ENCODE measurements around the gene USP24. TPM values are rescaled to one million over a fixed set of nuclear protein-coding genes. Genes with fewer than 3 reads are reported as not detected.

The USP24 gene
- total and polyA plus RNA-seq, 10 of the 15 experiments (the other 5 are each of a cell fraction or from before 2014, with no cell fraction given): 4.6 to 36.5 (median 25.3) TPM

- H4K20me1 ChIP-seq (ENCODE audit: control insufficient read depth, insufficient read depth): no peaks in the 10 kb centered on the region
- in situ Hi-C loops (cut with MboI): no loop called here
- ATAC-seq: peak; percentile 47; the same call in 2 of the 3 replicates
- DNase-seq (ENCODE audit: low read depth, low spot score): no peak
- FAIRE-seq: no peak
- no TSS peak for BruUV-seq (replicated peaks)
- no peaks in the 10 kb centered on the region for H3K27me3 ChIP-seq (replicated peaks in 1 of 2; ENCODE audit: control insufficient read depth in 2 of 2, insufficient read depth in 2 of 2, low read length in 1 of 2)
- SMC1A ChIA-PET (ENCODE audit: uncharacterized antibody, unreplicated experiment): interaction anchor here (1.0 kb wide), 1 partner anchor 47 kb away, joined by 4 read pairs; no protein-coding TSS in a partner anchor
- RAD21 ChIA-PET (ENCODE audit: unreplicated experiment): no interaction called here
- POLR2A ChIA-PET: no interaction called here
- CTCF ChIA-PET: interaction anchor here (0.7 to 3.4 kb wide), 2 partner anchors 33 to 204 kb away, joined by 3 to 13 read pairs; no protein-coding TSS in a partner anchor
- peaks cover 19 to 38% of the 10 kb centered on the region in 2 experiments for H3K36me3 ChIP-seq (ENCODE audit: control insufficient read depth in 2 of 2, insufficient read depth in 2 of 2, low read length in 1 of 2)
- no peak overlapping the region for H3K4me2 ChIP-seq (ENCODE audit: control insufficient read depth, insufficient read depth)
- H3K4me1 ChIP-seq (ENCODE audit: control insufficient read depth, insufficient read depth, low read length): no peaks in the 10 kb centered on the region
- H3K79me2 ChIP-seq (ENCODE audit: control insufficient read depth, insufficient read depth, low read length): no peaks in the 10 kb centered on the region
- H3K9me3 ChIP-seq (replicated peaks; ENCODE audit: control insufficient read depth, insufficient read depth, low read length): no peaks in the 10 kb centered on the region
- WGBS (ENCODE audit: insufficient coverage, insufficient replicate concordance, low lambda C conversion rate, missing lambda C conversion rate): 47% methylated on average over 3 of the region's 3 CpGs
- TF ChIP-seq DPF2 (IDR thresholded peaks at IDR 0.05): no peak
- TF ChIP-seq MYB (IDR thresholded peaks at IDR 0.05; ENCODE audit: borderline replicate concordance, low read depth, low read length): no peak
- TF ChIP-seq, protein P1, sequence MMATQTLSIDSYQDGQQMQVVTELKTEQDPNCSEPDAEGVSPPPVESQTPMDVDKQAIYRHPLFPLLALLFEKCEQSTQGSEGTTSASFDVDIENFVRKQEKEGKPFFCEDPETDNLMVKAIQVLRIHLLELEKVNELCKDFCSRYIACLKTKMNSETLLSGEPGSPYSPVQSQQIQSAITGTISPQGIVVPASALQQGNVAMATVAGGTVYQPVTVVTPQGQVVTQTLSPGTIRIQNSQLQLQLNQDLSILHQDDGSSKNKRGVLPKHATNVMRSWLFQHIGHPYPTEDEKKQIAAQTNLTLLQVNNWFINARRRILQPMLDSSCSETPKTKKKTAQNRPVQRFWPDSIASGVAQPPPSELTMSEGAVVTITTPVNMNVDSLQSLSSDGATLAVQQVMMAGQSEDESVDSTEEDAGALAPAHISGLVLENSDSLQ (IDR thresholded peaks at IDR 0.05): peak; percentile 46
- peak; percentile 35; the same call in 1 of the 2 replicates for TF ChIP-seq JUNB (IDR thresholded peaks at IDR 0.05)
- H3K9ac ChIP-seq (ENCODE audit: control insufficient read depth, insufficient read depth, low read length): no peak overlapping the region
- no peak overlapping the region for H2AFZ ChIP-seq (ENCODE audit: control insufficient read depth, low read depth, low read length)
- no peak overlapping the region for H3K27ac ChIP-seq (ENCODE audit: control insufficient read depth, insufficient read depth)
- intact Hi-C loops (cut with micrococcal nuclease; ENCODE audit: unreplicated experiment): no loop called here
- no peak overlapping the region for H3K4me3 ChIP-seq
Measured at GRCh38 chr1:55073187-55073916, 141.8 kb downstream of the USP24 start.

GRCh38 chr1:55071477-55071876, 143.7 kb downstream of the USP24 start:
- no peak for FAIRE-seq
- no peak overlapping the region for H3K4me3 ChIP-seq
- no peak overlapping the region for H3K9ac ChIP-seq (ENCODE audit: control insufficient read depth, insufficient read depth, low read length)
- BruUV-seq (replicated peaks): no TSS peak
- ChIA-PET RAD21 (ENCODE audit: unreplicated experiment) (interaction anchor here (1.1 kb wide), 1 partner anchor 206 kb away, joined by 3 read pairs; no protein-coding TSS in a partner anchor), CTCF (interaction anchor here (0.9 to 3.4 kb wide), 7 partner anchors 8 to 1513 kb away, joined by 3 to 13 read pairs (median 4); no protein-coding TSS in a partner anchor), SMC1A (ENCODE audit: uncharacterized antibody, unreplicated experiment) (interaction anchor here (0.9 to 1.5 kb wide), 5 partner anchors 29 to 1632 kb away, joined by 3 read pairs; no protein-coding TSS in a partner anchor), POLR2A (no interaction called here)
- H3K4me2 ChIP-seq (ENCODE audit: control insufficient read depth, insufficient read depth): no peak overlapping the region
- peaks cover 21 to 39% of the 10 kb centered on the region in 2 experiments for H3K36me3 ChIP-seq (ENCODE audit: control insufficient read depth in 2 of 2, insufficient read depth in 2 of 2, low read length in 1 of 2)
- intact Hi-C loops (cut with micrococcal nuclease; ENCODE audit: unreplicated experiment) (no loop called here), in situ Hi-C loops (cut with MboI) (no loop called here)
- H3K9me3 ChIP-seq (replicated peaks; ENCODE audit: control insufficient read depth, insufficient read depth, low read length): no peaks in the 10 kb centered on the region
- no peaks in the 10 kb centered on the region for H4K20me1 ChIP-seq (ENCODE audit: control insufficient read depth, insufficient read depth)
- WGBS (ENCODE audit: insufficient coverage, insufficient replicate concordance, low lambda C conversion rate, missing lambda C conversion rate): 72% methylated on average over 8 of the region's 8 CpGs
- H3K4me1 ChIP-seq (ENCODE audit: control insufficient read depth, insufficient read depth, low read length): no peaks in the 10 kb centered on the region
- no peaks in the 10 kb centered on the region for H3K27me3 ChIP-seq (replicated peaks in 1 of 2; ENCODE audit: control insufficient read depth in 2 of 2, insufficient read depth in 2 of 2, low read length in 1 of 2)
- DNase-seq (ENCODE audit: low read depth, low spot score): no peak
- no peak overlapping the region for H3K27ac ChIP-seq (ENCODE audit: control insufficient read depth, insufficient read depth)
- H3K79me2 ChIP-seq (ENCODE audit: control insufficient read depth, insufficient read depth, low read length): no peaks in the 10 kb centered on the region
- H2AFZ ChIP-seq (ENCODE audit: control insufficient read depth, low read depth, low read length): no peak overlapping the region
- ATAC-seq: peak; percentile 64
- TF ChIP-seq MTA2 (IDR thresholded peaks at IDR 0.05; ENCODE audit: low read depth): no peak
- no peak for TF ChIP-seq IRF4 (IDR thresholded peaks at IDR 0.05; ENCODE audit: low read depth, low read length)
- no peak for TF ChIP-seq CEBPZ (IDR thresholded peaks at IDR 0.05; ENCODE audit: low read depth, low read length)
- no peak for TF ChIP-seq SMAD5 (IDR thresholded peaks at IDR 0.05; ENCODE audit: low read depth)
- TF ChIP-seq RAD21 (IDR thresholded peaks at IDR 0.05; ENCODE audit: insufficient read depth, low read depth, low read length): 0 out of 2 replicates have a peak, but pooled peaks have one; percentile 7
- TF ChIP-seq HDAC2 (IDR thresholded peaks at IDR 0.05): no peak
- TF ChIP-seq RBBP5 (conservative IDR thresholded peaks at IDR 0.05): no peak

Measured in GM12878 (cell line).